GM18873 (cell line): ENCODE data around the gene CDYL2.
A peak's percentile ranks its signal among the peaks of the same experiment; 100 is the strongest.

ENCODE experiments used
- ATAC-seq: cut with Tn5 transposase; IDR thresholded peaks from one replicate; pipeline ENCODE4 v1.9.1; 2021; ENCODE audit warnings: mild to moderate bottlenecking, moderate library complexity, moderate number of reproducible peaks; ENCODE audit not compliant: unreplicated experiment, low FRiP score

The CDYL2 gene

DNA sequence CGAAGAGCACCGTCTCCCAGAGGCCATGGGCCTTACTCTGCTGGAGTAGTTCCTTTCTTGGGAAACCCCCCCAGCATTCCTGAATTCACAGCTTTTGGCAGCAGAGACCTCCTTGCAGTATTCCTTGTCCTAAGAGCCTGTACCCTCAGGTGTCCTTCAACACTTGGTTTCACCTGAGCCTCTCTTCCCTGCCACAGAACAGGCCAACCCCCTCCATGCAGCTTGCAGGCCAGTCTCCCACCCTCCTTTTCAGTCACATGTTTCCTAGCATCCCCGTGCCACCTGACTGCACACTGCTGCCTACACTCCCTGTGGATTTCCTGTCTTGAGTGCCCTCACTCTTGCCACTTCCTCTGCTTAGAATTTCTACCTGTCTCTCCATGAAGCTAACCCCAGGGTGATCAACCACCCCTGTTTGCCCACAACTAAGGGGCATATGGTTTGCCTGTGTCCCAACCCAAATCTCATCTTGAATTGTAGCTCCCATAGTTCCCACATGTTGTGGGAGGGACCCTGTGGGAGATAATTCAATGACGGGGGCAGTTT lies 198.1 kb downstream of the CDYL2 start:
- ATAC-seq, result no peak

- no peak for ATAC-seq
These were observed 199.6 kb downstream of the CDYL2 start for GRCh38 chr16:80604600-80605355.

- ATAC-seq, result no peak
These were observed 201.5 kb downstream of the CDYL2 start for GRCh38 chr16:80602894-80603293.

GRCh38 chr16:80601182-80601581 lies 203.2 kb downstream of the CDYL2 start:
- ATAC-seq, result no peak

DNA sequence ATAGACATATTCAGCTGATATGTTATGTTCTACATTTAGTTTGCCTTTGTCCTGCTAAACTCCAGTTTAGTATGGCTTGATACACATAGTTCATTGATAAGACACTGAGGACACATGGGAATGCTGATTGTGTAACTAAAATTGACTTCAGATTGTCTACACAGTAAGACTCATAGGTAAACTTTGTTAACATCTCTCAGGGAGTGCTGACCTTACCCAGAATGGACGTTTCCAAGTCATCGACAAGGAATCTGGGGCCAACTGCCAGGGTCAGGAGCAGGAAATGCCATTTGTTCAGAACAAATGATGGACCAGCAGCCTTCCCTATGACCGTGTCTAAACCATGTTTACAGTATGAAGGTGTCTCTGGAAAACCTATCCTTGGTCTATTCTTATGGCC lies 204.9 kb downstream of the CDYL2 start:
- ATAC-seq, result no peak

DNA sequence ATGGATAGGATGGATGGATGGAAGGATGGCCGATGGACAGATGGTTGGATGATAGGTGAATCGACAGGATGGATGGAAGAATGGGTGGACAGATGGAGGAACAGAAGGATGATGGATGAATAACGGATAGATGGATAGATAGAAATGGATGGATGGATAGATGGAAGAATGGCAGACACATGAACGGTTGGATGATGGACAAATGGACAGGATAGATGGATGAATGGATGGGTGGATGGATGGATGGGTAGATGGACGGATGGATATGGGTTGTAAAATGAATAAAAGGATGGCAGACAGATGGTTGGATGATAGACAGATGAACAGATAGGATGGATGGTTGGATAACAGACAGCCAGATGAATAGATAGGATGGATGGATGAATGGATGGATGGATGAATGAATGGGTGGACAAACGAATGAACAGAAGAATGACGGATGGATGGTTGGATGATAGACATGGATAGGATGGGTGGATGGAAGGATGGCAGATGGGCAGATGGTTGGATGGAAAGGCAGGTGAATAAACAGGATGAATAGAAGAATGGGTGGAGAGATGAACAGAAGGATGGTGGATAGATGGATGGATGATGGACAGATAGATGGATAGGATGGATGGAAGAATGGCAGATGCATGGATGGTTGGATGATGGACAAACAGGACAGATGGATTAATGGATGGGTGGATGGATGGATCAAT lies 207.7 kb downstream of the CDYL2 start:
- no peak for ATAC-seq

GRCh38 chr16:80594756-80595155 lies 209.6 kb downstream of the CDYL2 start:
- no peak for ATAC-seq

DNA sequence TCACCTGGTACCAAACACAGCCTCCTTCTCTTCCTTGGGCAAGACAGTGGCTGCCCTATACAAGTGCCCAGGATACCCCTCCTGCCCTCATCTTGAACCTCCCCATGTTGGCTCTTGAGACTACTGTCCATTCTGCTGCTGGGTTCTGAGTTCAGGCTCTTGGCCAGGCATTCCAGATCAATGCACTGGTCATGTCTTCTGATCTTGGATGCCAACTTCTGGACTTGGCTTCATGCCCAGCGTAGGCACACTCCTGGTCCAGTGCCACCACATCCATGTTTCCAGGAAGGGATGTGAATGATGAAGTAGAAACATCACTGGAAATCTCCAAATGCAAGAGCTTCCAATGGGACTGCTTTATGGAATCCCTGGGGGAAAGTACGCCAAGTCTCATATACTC lies 212.1 kb downstream of the CDYL2 start:
- ATAC-seq, result no peak

DNA sequence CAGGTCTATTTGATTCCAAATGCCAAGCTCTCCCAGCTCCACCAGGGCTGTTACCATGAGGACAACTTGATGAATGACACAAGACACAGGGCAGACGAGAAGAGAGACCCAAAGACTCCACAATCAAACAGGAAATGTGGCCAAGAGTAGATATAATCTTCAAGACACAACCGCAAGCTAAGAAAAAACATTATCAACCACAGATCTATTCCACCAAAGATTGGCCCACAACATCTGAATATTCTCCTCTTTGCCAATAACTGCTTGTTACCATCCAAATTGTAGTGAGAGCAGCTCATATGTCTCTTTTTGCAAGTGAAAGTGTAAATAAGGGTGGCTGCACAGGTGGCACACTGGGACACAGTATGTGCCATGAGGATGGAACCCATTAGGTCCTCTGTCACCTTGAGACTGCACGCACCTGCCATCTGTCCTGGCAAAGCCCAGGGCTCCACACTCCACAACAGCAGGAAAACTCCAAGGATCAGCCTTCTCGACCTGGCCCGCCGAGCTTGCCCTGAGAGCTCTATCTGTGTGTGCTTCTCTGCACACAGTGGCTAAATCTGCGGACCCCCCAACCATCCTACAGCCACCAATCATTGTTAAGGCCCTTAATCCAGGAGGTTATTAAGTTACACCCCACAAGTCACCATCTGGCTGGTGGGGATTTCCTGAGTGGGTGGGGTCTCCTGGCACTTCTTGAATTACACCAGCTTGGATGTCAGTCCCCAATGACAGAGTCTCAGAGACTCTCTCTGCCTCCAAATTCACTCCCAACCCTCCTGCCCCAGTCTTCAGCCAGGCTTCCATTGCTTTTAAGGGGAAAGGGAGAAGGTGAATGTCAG lies 213.1 kb downstream of the CDYL2 start:
- ATAC-seq, result no peak

DNA sequence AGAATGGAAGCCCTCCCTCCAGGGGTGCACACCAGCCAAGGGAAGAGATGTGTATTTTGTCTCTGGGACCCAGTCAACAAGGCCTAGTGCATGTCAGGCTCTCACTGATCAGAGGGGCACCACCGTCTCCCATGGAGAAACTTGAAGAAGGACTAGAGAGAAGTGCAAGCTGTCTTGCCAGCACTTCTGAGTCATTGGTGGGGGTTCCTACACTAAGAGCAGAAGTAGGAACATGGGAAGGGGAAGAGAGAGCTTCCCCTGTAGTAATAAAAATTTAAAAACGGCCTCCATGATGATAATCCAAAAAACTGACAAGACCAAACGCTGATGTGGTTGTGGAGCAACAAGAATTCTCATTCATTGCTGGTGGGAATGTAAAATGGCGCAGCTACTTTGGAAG lies 217.3 kb downstream of the CDYL2 start:
- ATAC-seq, result no peak

- ATAC-seq, result no peak
These were observed 217.9 kb downstream of the CDYL2 start for GRCh38 chr16:80586476-80586875.

- ATAC-seq, result no peak
These were observed 218.6 kb downstream of the CDYL2 start for GRCh38 chr16:80585764-80586163.

DNA sequence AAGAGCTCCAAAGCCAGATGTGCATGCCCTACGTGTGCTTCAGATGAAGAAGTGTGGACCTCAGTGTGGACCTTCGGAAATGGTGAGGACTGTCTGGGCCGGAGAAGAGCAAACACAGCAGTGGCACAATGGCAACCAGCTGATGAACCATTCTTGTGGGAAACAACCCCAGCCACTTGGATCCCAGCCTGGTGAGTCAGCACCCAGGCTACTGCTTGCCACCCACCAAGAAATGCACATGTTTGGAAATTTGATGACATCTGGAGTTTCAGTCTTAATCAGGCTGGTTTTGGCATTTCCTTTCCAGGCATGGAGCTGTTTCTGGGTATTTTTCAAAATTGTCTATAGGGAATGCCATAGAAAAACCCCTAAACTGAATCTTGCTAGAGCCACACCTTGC lies 220.9 kb downstream of the CDYL2 start:
- no peak for ATAC-seq

- peak; percentile 81 for ATAC-seq
These were observed 224.1 kb downstream of the CDYL2 start for GRCh38 chr16:80580109-80580832.

DNA sequence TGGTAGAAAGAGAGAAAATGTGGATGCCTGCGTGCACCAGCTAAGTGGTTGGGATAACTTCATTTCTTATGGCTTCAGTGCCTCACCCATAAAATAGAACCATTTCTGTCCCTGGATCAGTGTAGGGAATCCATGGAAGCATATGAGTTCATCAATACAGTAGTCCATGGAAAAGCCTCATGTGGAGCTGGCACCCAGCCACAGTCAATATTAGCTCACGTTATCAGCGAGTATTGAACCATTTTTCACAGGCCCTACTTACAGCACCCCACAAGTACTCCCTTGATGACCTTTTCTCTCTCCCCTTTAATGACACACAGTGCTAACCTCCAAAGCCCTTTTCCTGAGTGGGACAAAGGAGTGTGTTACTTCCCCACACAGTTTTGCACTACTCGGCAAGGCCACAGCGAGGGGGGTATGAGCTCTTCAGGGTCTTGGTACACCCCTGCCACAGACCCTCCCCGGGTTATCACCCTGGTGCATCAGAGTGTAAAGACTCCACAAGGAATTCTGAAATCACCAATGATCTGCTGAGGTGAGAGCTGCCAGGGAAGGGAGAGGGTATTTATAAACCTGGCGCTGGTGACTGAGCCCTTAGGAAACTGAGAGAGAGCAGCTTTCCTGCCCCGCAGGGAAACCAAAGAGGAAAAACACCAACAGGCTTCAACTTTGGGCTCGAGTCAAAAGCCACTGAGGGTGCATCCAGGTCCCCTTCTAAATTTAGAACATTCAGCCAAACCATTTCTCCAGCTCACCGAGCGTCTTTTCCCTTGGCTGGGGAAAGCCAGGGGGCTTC lies 226.7 kb downstream of the CDYL2 start:
- ATAC-seq, result no peak

DNA sequence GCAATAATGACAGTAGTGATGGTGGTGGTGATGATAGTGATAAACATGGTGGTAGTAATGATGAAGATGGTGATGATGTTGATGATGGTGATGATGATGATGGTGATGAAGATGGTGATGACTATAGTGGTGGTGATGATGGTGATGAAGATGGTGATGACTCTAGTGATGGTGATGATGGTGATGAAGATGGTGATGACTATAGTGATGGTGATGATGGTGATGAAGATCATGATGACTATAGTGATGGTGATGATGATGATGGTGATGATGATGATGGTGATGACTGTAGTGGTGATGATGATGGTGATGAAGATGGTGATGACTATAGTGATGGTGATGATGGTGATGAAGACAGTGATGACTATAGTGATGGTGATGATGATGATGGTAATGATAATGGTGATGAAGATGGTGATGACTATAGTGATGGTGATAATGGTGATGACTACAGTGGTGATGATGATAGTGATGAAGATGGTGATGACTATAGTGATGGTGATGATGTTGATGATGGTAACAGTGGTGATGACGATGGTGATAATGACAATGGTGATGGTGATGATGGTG lies 228.0 kb downstream of the CDYL2 start:
- ATAC-seq, result no peak

- no peak for ATAC-seq
These were observed 230.7 kb downstream of the CDYL2 start for GRCh38 chr16:80573700-80574120.

- ATAC-seq, result no peak
These were observed 234.3 kb downstream of the CDYL2 start for GRCh38 chr16:80570106-80570478.

GRCh38 chr16:80569440-80570105 lies 234.8 kb downstream of the CDYL2 start:
- no peak for ATAC-seq
